ENCODE measurements around the gene SH3BP5. TPM values are rescaled to one million over a fixed set of nuclear protein-coding genes. Genes with fewer than 3 reads are reported as not detected.

SH3BP5 gene
- total RNA-seq, 1 donor from 2014 or later, result 24.0 TPM

- no peaks in the 10 kb centered on the region for H3K27me3 ChIP-seq (ENCODE audit: control insufficient read depth in 3 of 3, insufficient read depth in 3 of 3, low read length in 3 of 3)
- H3K27ac ChIP-seq (ENCODE audit: low read depth, low read length), result peak overlapping the region; percentile 80
- H3K4me1 ChIP-seq (ENCODE audit: control insufficient read depth in 3 of 3, insufficient read depth in 3 of 3, low read length in 3 of 3), result peaks cover 21 to 58% (median 29%) of the 10 kb centered on the region in 3 donors
These were observed 39.4 kb downstream of the SH3BP5 start for GRCh38 chr3:15292765-15293522.

GRCh38 chr3:15291589-15292541 is 40.5 kb downstream of the SH3BP5 start:
- H3K9me3 ChIP-seq (ENCODE audit: control insufficient read depth in 3 of 3, low read length in 3 of 3), result no peaks in the 10 kb centered on the region
- peak overlapping the region; percentile 80 for H3K27ac ChIP-seq (ENCODE audit: low read depth, low read length)
- H3K36me3 ChIP-seq (ENCODE audit: control insufficient read depth in 3 of 3, insufficient read depth in 3 of 3, low read length in 3 of 3), result no peaks in the 10 kb centered on the region
- no peak overlapping the region for H3K4me3 ChIP-seq (ENCODE audit: low read length in 3 of 3)
- no peaks in the 10 kb centered on the region for H3K27me3 ChIP-seq (ENCODE audit: control insufficient read depth in 3 of 3, insufficient read depth in 3 of 3, low read length in 3 of 3)
- H3K9ac ChIP-seq (ENCODE audit: low read depth in 1 of 3, low read length in 3 of 3), result no peak overlapping the region
- H3K4me1 ChIP-seq (ENCODE audit: control insufficient read depth in 3 of 3, insufficient read depth in 3 of 3, low read length in 3 of 3), result peaks cover 31 to 69% (median 36%) of the 10 kb centered on the region in 3 donors

More at GRCh38 chr3:15292765-15293522, 39.4 kb downstream of the SH3BP5 start:
- H3K9ac ChIP-seq (ENCODE audit: low read depth in 1 of 3, low read length in 3 of 3), result peak overlapping the region; percentile 24 to 42 (median 34)
- no peaks in the 10 kb centered on the region for H3K9me3 ChIP-seq (ENCODE audit: control insufficient read depth in 3 of 3, low read length in 3 of 3)
- peak overlapping the region in 2 of 3 donors; percentile 23 to 33 for H3K4me3 ChIP-seq (ENCODE audit: low read length in 3 of 3)
- H3K36me3 ChIP-seq (ENCODE audit: control insufficient read depth in 3 of 3, insufficient read depth in 3 of 3, low read length in 3 of 3), result no peaks in the 10 kb centered on the region

DNA sequence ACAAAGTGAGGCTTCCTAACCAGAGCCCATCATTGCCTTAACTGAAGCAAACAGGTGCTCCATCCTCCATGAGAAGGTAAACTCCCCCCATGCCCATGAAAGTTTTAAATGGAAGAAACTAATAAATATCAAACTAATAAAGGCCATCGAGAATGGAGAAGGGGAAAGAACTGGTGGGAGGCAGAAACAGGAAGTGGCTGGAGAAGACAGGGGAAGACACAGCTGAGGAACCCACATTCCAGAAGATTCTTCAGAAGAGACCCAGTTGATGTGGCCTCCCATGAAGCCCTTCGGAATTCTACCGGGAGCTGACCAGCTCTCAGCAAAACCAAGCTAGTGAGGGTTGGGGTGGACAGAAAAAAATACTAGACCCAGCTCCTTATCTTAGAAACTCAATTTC is 41.6 kb downstream of the SH3BP5 start:
- Histone ChIP-seq H3K4me3 (ENCODE audit: low read length in 3 of 3) (no peak overlapping the region), H3K9ac (ENCODE audit: low read depth in 1 of 3, low read length in 3 of 3) (no peak overlapping the region), H3K27me3 (ENCODE audit: control insufficient read depth in 3 of 3, insufficient read depth in 3 of 3, low read length in 3 of 3) (no peaks in the 10 kb centered on the region), H3K9me3 (ENCODE audit: control insufficient read depth in 3 of 3, low read length in 3 of 3) (no peaks in the 10 kb centered on the region), H3K27ac (ENCODE audit: low read depth, low read length) (no peak overlapping the region), H3K4me1 (ENCODE audit: control insufficient read depth in 3 of 3, insufficient read depth in 3 of 3, low read length in 3 of 3) (peaks cover 30 to 74% (median 33%) of the 10 kb centered on the region in 3 donors), H3K36me3 (ENCODE audit: control insufficient read depth in 3 of 3, insufficient read depth in 3 of 3, low read length in 3 of 3) (no peaks in the 10 kb centered on the region)

GRCh38 chr3:15289661-15290060 is 42.7 kb downstream of the SH3BP5 start:
- Histone ChIP-seq H3K9ac (ENCODE audit: low read depth in 1 of 3, low read length in 3 of 3) (no peak overlapping the region), H3K9me3 (ENCODE audit: control insufficient read depth in 3 of 3, low read length in 3 of 3) (no peaks in the 10 kb centered on the region), H3K4me1 (ENCODE audit: control insufficient read depth in 3 of 3, insufficient read depth in 3 of 3, low read length in 3 of 3) (peaks cover 24 to 70% (median 29%) of the 10 kb centered on the region in 3 donors), H3K27me3 (ENCODE audit: control insufficient read depth in 3 of 3, insufficient read depth in 3 of 3, low read length in 3 of 3) (no peaks in the 10 kb centered on the region), H3K36me3 (ENCODE audit: control insufficient read depth in 3 of 3, insufficient read depth in 3 of 3, low read length in 3 of 3) (no peaks in the 10 kb centered on the region), H3K27ac (ENCODE audit: low read depth, low read length) (no peak overlapping the region), H3K4me3 (ENCODE audit: low read length in 3 of 3) (no peak overlapping the region)

- H3K27me3 ChIP-seq (ENCODE audit: control insufficient read depth in 3 of 3, insufficient read depth in 3 of 3, low read length in 3 of 3), result no peaks in the 10 kb centered on the region
- no peaks in the 10 kb centered on the region for H3K36me3 ChIP-seq (ENCODE audit: control insufficient read depth in 3 of 3, insufficient read depth in 3 of 3, low read length in 3 of 3)
- no peaks in the 10 kb centered on the region for H3K9me3 ChIP-seq (ENCODE audit: control insufficient read depth in 3 of 3, low read length in 3 of 3)
- H3K4me3 ChIP-seq (ENCODE audit: low read length in 3 of 3), result no peak overlapping the region
- no peak overlapping the region for H3K27ac ChIP-seq (ENCODE audit: low read depth, low read length)
- H3K9ac ChIP-seq (ENCODE audit: low read depth in 1 of 3, low read length in 3 of 3), result no peak overlapping the region
- H3K4me1 ChIP-seq (ENCODE audit: control insufficient read depth in 3 of 3, insufficient read depth in 3 of 3, low read length in 3 of 3), result peaks cover 24 to 74% (median 27%) of the 10 kb centered on the region in 3 donors
These were observed 43.9 kb downstream of the SH3BP5 start for GRCh38 chr3:15288331-15289035.

GRCh38 chr3:15287565-15288330 is 44.6 kb downstream of the SH3BP5 start:
- no peak overlapping the region for H3K4me3 ChIP-seq (ENCODE audit: low read length in 3 of 3)
- no peaks in the 10 kb centered on the region for H3K27me3 ChIP-seq (ENCODE audit: control insufficient read depth in 3 of 3, insufficient read depth in 3 of 3, low read length in 3 of 3)
- no peaks in the 10 kb centered on the region for H3K36me3 ChIP-seq (ENCODE audit: control insufficient read depth in 3 of 3, insufficient read depth in 3 of 3, low read length in 3 of 3)
- peak overlapping the region in 2 of 3 donors; percentile 40 to 48 for H3K9ac ChIP-seq (ENCODE audit: low read depth in 1 of 3, low read length in 3 of 3)
- H3K4me1 ChIP-seq (ENCODE audit: control insufficient read depth in 3 of 3, insufficient read depth in 3 of 3, low read length in 3 of 3), result peaks cover 16 to 67% (median 21%) of the 10 kb centered on the region in 3 donors
- peak overlapping the region; percentile 13 for H3K27ac ChIP-seq (ENCODE audit: low read depth, low read length)
- H3K9me3 ChIP-seq (ENCODE audit: control insufficient read depth in 3 of 3, low read length in 3 of 3), result no peaks in the 10 kb centered on the region

- H3K9me3 ChIP-seq (ENCODE audit: control insufficient read depth in 3 of 3, low read length in 3 of 3), result no peaks in the 10 kb centered on the region
- no peak overlapping the region for H3K27ac ChIP-seq (ENCODE audit: low read depth, low read length)
- no peak overlapping the region for H3K4me3 ChIP-seq (ENCODE audit: low read length in 3 of 3)
- H3K27me3 ChIP-seq (ENCODE audit: control insufficient read depth in 3 of 3, insufficient read depth in 3 of 3, low read length in 3 of 3), result no peaks in the 10 kb centered on the region
- peaks cover 8 to 65% (median 15%) of the 10 kb centered on the region in 3 donors for H3K4me1 ChIP-seq (ENCODE audit: control insufficient read depth in 3 of 3, insufficient read depth in 3 of 3, low read length in 3 of 3)
- no peaks in the 10 kb centered on the region for H3K36me3 ChIP-seq (ENCODE audit: control insufficient read depth in 3 of 3, insufficient read depth in 3 of 3, low read length in 3 of 3)
- H3K9ac ChIP-seq (ENCODE audit: low read depth in 1 of 3, low read length in 3 of 3), result no peak overlapping the region
These were observed 46.4 kb downstream of the SH3BP5 start for GRCh38 chr3:15286022-15286421.

DNA sequence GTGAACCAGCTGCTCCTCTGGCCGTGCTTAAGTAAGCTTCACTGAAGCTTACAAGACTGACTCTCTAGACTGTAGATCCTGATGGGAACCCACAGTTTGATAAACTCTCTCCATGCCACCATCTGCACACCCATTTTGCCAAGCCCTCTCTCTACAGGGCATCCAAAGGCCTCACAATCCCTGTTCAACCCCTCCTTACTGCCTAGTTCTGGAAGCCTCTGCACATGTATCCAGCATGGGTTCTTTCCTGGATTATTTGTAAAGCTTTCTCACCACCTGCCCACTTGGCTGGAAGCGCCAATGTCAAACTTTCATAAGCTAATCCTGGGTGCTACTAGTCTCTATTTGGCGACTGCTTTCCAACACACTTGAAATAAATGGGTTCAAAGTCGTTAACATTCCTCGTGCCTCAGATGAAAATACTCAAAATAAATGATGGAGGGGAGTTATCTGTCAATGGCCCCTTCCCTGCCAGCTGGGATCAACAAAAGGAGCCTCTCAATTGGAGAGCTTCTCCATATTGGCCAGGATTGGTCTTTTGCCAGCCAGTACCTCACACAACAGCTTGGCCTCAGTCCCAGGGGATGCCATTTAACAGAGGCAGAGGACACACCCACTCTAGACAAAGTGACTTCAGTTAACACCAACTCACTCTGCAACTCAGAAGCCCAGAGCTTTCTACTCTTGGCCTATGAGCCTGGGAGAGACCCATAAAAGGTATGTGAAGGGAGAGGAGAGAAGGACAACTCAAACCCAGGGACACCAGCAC is 48.1 kb downstream of the SH3BP5 start:
- Histone ChIP-seq H3K4me3 (ENCODE audit: low read length in 3 of 3) (no peak overlapping the region), H3K27ac (ENCODE audit: low read depth, low read length) (no peak overlapping the region), H3K36me3 (ENCODE audit: control insufficient read depth in 3 of 3, insufficient read depth in 3 of 3, low read length in 3 of 3) (no peaks in the 10 kb centered on the region), H3K9me3 (ENCODE audit: control insufficient read depth in 3 of 3, low read length in 3 of 3) (no peaks in the 10 kb centered on the region), H3K4me1 (ENCODE audit: control insufficient read depth in 3 of 3, insufficient read depth in 3 of 3, low read length in 3 of 3) (peaks cover 8 to 71% (median 22%) of the 10 kb centered on the region in 3 donors), H3K9ac (ENCODE audit: low read depth in 1 of 3, low read length in 3 of 3) (no peak overlapping the region), H3K27me3 (ENCODE audit: control insufficient read depth in 3 of 3, insufficient read depth in 3 of 3, low read length in 3 of 3) (no peaks in the 10 kb centered on the region)

Measured in skeletal muscle tissue (tissue), 4 donors.